AML-193 (cell line): Measurements from ENCODE around the gene DOK5.

Experiments used
- DNase-seq, 2 experiments: peaks; one replicate each; lab custom pipeline; 2025; lab: John Stamatoyannopoulos, UW

DOK5 gene

GRCh38 chr20:54514028-54514607 is 38.7 kb downstream of the DOK5 start:
- DNase-seq, result no peak

GRCh38 chr20:54515793-54516628 is 40.6 kb downstream of the DOK5 start:
- DNase-seq, result no peak

DNA sequence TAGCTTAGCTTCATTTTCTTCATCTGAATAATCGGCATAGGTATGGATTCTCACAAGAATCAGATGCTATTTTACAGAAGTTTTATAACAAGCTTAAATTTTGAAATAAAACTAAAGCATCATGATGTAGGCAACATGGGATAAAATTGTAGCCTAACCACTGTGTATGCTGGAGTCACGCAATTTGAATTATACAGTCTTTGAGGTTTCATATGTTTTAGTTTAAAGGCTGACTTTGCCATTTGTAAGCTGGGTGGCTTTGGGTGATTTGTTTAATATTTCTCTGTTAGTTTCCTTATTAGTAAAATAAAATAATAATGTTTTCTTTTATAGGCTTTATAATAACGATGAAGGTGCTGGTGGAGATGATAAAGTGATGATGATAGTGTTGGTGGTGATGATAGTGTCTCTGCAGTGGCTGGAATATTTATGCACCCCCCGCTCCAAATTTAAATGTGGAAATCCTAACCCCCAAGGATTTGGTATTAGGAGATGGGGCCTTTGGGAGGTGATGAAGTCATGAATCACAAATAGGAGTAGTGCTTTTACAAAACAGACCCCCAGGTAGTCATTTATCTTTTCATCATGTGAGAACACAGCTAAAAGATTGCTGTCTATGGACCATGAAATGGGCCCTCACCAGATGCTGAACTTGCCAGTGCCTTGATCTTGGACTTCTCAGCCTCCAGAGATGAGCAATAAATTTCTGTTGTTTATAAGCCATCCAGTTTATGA is 42.0 kb downstream of the DOK5 start:
- no peak for DNase-seq

- DNase-seq, result no peak
Measured at GRCh38 chr20:54524849-54525248, 49.5 kb downstream of the DOK5 start.

- DNase-seq, result no peak
Measured at GRCh38 chr20:54525916-54526590, 50.7 kb downstream of the DOK5 start.

DNA sequence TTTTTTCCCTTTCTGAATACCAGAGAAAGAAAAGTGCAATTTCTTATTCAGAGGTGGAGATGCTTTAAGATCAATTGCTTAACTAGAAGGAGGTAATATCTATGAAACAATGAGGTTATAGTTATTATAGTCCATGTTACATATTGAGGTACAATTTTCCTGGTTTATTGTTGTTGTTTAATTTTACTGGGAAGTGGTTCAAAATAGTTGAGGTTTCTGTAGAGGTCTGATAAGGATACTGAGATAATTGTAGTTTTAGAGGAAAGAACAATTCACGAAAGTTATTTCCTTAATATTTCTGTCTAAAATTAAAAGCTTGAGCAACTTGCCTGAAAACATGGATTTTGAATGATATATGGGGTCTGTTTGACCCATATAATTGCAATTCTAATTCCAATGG is 51.4 kb downstream of the DOK5 start:
- DNase-seq, result no peak

DNA sequence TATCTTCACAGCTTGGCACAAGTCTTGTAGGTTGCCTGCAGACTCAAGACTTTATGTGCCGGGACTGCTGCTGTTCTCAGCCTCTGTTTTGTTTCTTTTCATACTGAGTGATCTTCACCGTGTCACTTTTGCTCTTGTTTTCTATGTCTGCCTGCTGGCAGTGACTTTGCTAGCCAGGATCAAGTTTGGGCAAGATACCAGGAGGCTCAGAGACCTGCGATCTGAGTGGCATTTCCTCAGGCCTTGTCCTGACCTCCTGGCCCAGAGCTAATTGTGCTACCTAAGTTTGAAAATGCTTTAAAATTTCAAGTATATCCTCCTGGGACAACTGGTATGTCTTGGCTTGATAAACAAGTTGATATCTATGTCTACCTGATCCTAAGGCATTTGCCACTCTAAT is 57.2 kb downstream of the DOK5 start:
- no peak for DNase-seq

- no peak for DNase-seq
Measured at GRCh38 chr20:54534101-54534500, 58.7 kb downstream of the DOK5 start.

- no peak for DNase-seq
Measured at GRCh38 chr20:54535033-54535432, 59.6 kb downstream of the DOK5 start.

- no peak for DNase-seq
Measured at GRCh38 chr20:54535746-54536145, 60.4 kb downstream of the DOK5 start.

- DNase-seq, result no peak
Measured at GRCh38 chr20:54539521-54540046, 64.2 kb downstream of the DOK5 start.

- no peak for DNase-seq
Measured at GRCh38 chr20:54543369-54543768, 68.0 kb downstream of the DOK5 start.

DNA sequence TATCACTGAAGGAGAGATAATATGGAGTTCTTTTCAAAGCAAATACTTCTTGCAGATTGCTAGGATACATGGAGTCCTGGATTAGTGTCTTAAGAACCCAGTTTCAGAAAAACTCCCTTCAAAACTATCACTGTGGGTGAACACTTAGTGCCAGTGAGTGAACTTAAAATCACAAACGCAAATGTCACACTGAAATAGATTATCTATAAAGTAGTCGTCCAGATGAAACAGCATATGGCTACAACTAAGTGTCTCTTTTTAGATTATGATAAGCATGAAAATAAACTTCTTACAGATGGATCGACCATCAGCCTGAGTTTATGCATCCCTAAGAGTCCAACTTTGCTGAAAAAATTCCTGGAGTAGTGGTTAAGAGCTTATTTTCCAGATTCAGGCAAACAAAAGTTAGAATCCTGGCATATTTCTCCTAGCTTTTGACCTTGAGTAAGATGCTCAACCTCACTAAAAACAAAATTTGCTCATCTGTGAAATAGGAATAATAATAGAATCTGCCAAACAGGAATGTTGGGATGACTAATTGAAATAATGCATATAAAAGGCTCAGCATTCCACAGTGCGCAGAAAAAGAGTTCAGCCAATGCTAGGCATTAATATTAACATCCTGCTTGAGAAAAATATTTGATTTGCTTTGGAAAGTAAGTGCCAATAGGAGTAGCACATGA is 70.4 kb downstream of the DOK5 start:
- DNase-seq, result no peak

DNA sequence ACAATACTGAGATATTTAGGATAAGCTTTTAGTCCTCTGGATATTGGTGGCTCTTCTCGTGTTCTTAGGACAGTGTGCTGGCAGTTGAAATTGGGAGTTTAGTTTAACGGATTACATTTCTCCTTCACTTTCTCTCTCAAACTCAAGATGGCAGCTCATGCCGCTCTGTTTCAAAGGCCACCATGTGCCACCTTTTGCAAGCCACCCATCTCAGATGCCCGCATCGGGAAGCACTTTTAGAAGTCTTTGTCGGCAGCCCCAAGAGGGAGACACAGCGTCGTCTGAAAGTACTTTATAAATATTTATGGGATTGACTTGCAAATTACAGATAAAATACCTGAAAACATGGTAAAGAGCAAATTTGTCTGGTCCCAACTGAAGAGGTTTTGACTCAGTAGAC is 73.5 kb downstream of the DOK5 start:
- no peak for DNase-seq

- DNase-seq, result no peak
Measured at GRCh38 chr20:54549658-54550326, 74.4 kb downstream of the DOK5 start.

- no peak for DNase-seq
Measured at GRCh38 chr20:54550776-54551396, 75.5 kb downstream of the DOK5 start.

- DNase-seq, result no peak
Measured at GRCh38 chr20:54554006-54554405, 78.6 kb downstream of the DOK5 start.

GRCh38 chr20:54555150-54555549 is 79.8 kb downstream of the DOK5 start:
- no peak for DNase-seq

DNA sequence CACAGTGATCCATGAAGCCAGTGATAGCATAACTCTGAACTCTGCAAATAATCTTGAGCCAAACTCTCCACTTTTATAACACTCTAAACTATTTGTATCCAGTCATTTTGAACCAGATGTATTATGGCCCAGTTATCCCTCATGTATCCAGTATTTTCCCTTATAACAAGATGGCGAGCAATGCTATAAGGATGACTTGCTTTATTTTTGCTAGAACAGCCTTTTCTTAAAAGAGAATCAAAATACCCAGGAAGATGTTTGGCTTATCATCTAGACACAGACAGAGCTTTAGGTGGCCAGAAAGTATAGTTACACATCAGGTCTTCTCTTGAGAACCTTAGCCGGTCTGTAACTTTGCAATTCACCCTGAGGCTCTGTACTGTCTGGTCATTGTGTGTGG is 81.0 kb downstream of the DOK5 start:
- DNase-seq, result no peak

DNA sequence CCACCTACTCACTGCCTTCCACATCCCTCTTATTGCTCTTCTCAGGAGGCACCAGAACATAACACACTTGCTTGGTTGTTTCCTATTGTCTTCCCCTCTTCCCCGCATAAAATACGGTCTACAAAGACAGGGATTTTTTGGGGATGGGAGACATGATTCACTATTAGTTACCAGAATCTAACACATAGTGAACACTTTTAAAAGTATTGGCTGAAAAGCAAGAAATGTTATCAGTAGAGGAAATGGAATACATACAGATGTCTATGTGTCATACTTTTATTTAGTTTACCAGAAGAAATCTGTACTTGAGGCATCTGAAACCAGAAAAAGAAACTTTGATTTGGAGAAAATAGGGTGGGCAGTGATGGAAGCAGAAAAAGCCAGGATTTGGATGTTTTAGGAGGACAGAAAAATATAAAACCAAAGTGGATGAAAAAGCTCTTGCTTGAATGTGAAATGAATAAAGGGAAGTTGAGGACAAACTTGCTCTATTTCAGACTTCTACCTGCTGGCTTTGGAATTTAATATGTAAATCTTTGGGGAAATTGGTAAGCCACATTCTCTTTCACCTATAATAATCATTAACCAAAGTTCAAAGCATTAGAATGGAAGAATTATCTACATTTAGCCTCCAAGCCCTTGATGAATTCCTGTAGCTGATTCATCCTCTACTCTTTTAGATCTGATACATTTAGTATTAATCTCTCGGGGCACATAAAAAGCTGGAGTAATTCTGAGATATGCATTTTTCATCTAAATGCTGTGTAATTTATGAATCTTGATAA is 82.6 kb downstream of the DOK5 start:
- no peak for DNase-seq
